K562 (cell line): ENCODE results near the gene SMG7. TPM values are rescaled to one million over a fixed set of nuclear protein-coding genes. Genes with fewer than 3 reads are reported as not detected.
A peak's percentile ranks its signal among the peaks of the same experiment; 100 is the strongest.

Experiments
- ATAC-seq: fragments of 200-7000 bp; cut with Tn5 transposase; 3 replicates; pipeline ENCODE4 v1.9.1; 2020; ENCODE audit warnings: moderate library complexity
- BruUV-seq: library from RNA; stranded (reverse); fragments of 400-500 nt; replicated peaks from 2 replicates; lab custom pipeline; 2021; lab: Mats Ljungman, UMichigan
- CTCF ChIA-PET: fragments of 300-600 bp; formaldehyde crosslinking; extraction: SDS; loops from one replicate; lab custom pipeline; 2021; ENCODE audit warnings: low intra/inter-chr PET ratio; lab: Yijun Ruan, JAX
- POLR2A ChIA-PET: fragments of 300-600, 350-650 bp; sonication (Branson Sonifier 250); formaldehyde crosslinking; extraction: SDS; loops from one replicate; lab custom pipeline; 2021; ENCODE audit warnings: antibody characterized with exemption, inconsistent platforms; lab: Yijun Ruan, JAX
- DNase-seq, 4 experiments: peaks; one replicate each; pipeline versions ENCODE4 v3.0.0 to v3.0.0-alpha.2; 2011 to 2018; ENCODE audit warnings: low spot score in 3 of 4, mixed read lengths in 3 of 4; ENCODE audit errors: extremely low read depth in 1 of 4
- FAIRE-seq: peaks from 2 replicates; lab custom pipeline; 2011; peaks lifted over from hg19 to GRCh38; lab: Jason Lieb, UNC
- H2AFZ ChIP-seq: 2 replicates; pipeline ENCODE4 v1.6.0; 2011; ENCODE audit warnings: low read depth, low read length, control low read depth, inconsistent platforms
- H3K27ac ChIP-seq: fragments of 200-600 bp; 3 replicates; pipeline ENCODE4 v1.8.0; 2011; ENCODE audit warnings: low read depth, mild to moderate bottlenecking, control low read depth, inconsistent platforms, low read length, moderate library complexity, mixed read lengths; ENCODE audit errors: extremely low read depth
- H3K27me3 ChIP-seq, 2 experiments: fragments of 300-600 bp in 1 of 2; 2 replicates in 1 of 2; 3 replicates in 1 of 2; pipeline versions ENCODE4 v1.6.0 to v1.8.0; 2011; ENCODE audit warnings: inconsistent platforms in 2 of 2, low read length in 2 of 2, mild to moderate bottlenecking in 1 of 2, mixed read lengths in 1 of 2, moderate library complexity in 1 of 2; ENCODE audit not compliant: control insufficient read depth in 2 of 2, insufficient read depth in 2 of 2
- H3K36me3 ChIP-seq: fragments of 300-600 bp; 3 replicates; pipeline ENCODE4 v1.8.0; 2011; ENCODE audit warnings: mild to moderate bottlenecking, low read length, inconsistent platforms; ENCODE audit not compliant: control insufficient read depth, insufficient read depth
- H3K4me1 ChIP-seq, 2 experiments: fragments of 200-600 bp in 1 of 2; replicated peaks in 1 of 2; 2 replicates in 1 of 2; 3 replicates in 1 of 2; pipeline versions ENCODE4 v1.5.1 to v1.8.0; 2011; ENCODE audit warnings: inconsistent platforms in 2 of 2, low read length in 2 of 2, mild to moderate bottlenecking in 1 of 2, mixed read lengths in 1 of 2, moderate library complexity in 1 of 2; ENCODE audit not compliant: control insufficient read depth in 2 of 2, insufficient read depth in 2 of 2
- H3K4me2 ChIP-seq: 2 replicates; pipeline ENCODE4 v1.6.1; 2011; ENCODE audit warnings: low read length, control low read depth, inconsistent platforms, mixed read lengths; ENCODE audit not compliant: insufficient read depth
- H3K4me3 ChIP-seq: fragments of 200-600 bp; sonication (generic), shearing (Covaris generic); 2 replicates; pipeline ENCODE4 v1.5.1; 2016; ENCODE audit warnings: control low read depth, inconsistent platforms
- H3K79me2 ChIP-seq: fragments of 200-600 bp; 3 replicates; pipeline ENCODE4 v1.8.0; 2011; ENCODE audit warnings: low read length, inconsistent platforms; ENCODE audit not compliant: control insufficient read depth, insufficient read depth
- H3K9ac ChIP-seq, 2 experiments: 2 replicates each; pipeline versions ENCODE4 v1.6.0 to v1.6.1; 2011; ENCODE audit warnings: low read depth in 2 of 2, low read length in 2 of 2, control low read depth in 1 of 2, inconsistent platforms in 1 of 2, mild to moderate bottlenecking in 1 of 2, mixed read lengths in 1 of 2; ENCODE audit not compliant: insufficient read depth in 1 of 2
- H3K9me1 ChIP-seq: one replicate; pipeline ENCODE4 v1.6.0; 2011; ENCODE audit warnings: inconsistent platforms, mild to moderate bottlenecking, low read length, moderate library complexity; ENCODE audit not compliant: control insufficient read depth, insufficient read depth
- H3K9me3 ChIP-seq: replicated peaks from 2 replicates; pipeline ENCODE4 v1.5.1; 2011; ENCODE audit warnings: low read depth, low read length, inconsistent platforms; ENCODE audit not compliant: control insufficient read depth, insufficient read depth
- H4K20me1 ChIP-seq: replicated peaks from 2 replicates; pipeline ENCODE4 v1.6.1; 2011; ENCODE audit warnings: low read length, inconsistent platforms, mixed read lengths; ENCODE audit not compliant: control insufficient read depth, insufficient read depth
- ESRRA ChIP-seq: fragments of 450-650 bp; IDR thresholded peaks from 2 replicates; pipeline ENCODE4 v1.6.1; 2014; ENCODE audit warnings: low read depth, mild to moderate bottlenecking, moderate library complexity, borderline replicate concordance
- HMG20A ChIP-seq: fragments of 450-650 bp; formaldehyde crosslinking; conservative IDR thresholded peaks from 2 replicates; pipeline ENCODE4 v1.4.0; 2020; ENCODE audit warnings: mild to moderate bottlenecking, mixed read lengths
- KDM2B ChIP-seq: fragments of 250-450 bp; sonication (Bioruptor Pico); IDR thresholded peaks from 2 replicates; pipeline ENCODE4 v1.8.0; 2021; ENCODE audit warnings: mild to moderate bottlenecking, moderate library complexity
- KDM5B ChIP-seq: fragments of 200-600 bp; sonication (generic); IDR thresholded peaks from 2 replicates; pipeline ENCODE4 v1.6.1; 2012; ENCODE audit warnings: low read depth, mild to moderate bottlenecking, moderate library complexity, low read length, control low read depth, inconsistent platforms; ENCODE audit not compliant: insufficient replicate concordance
- NR2C2 ChIP-seq, 2 experiments: fragments of 200-800 bp in 1 of 2; sonication (Bioruptor generic) in 1 of 2; sonication (generic) in 1 of 2; formaldehyde crosslinking in 1 of 2; IDR thresholded peaks; 2 replicates each; pipeline versions ENCODE4 v1.6.1 to v1.8.0; 2016 to 2022; ENCODE audit warnings: mild to moderate bottlenecking in 1 of 2, missing compliant biosample characterization in 1 of 2, missing genetic modification characterization in 1 of 2, missing genetic modification reagents in 1 of 2
- POLR2AphosphoS5 ChIP-seq: IDR thresholded peaks from 2 replicates; pipeline ENCODE4 v1.6.1; 2011; ENCODE audit warnings: mild to moderate bottlenecking, low read depth, low read length, moderate library complexity; ENCODE audit not compliant: control insufficient read depth, insufficient read depth
- POU5F1 ChIP-seq: fragments of 150-350 bp; IDR thresholded peaks from 2 replicates; pipeline ENCODE4 v1.6.1; 2014; ENCODE audit warnings: borderline replicate concordance, low read length, low read depth, mild to moderate bottlenecking; ENCODE audit not compliant: partially characterized antibody
- PTRF ChIP-seq: fragments of 450-650 bp; IDR thresholded peaks from 2 replicates; pipeline ENCODE4 v1.6.1; 2016; ENCODE audit warnings: mild to moderate bottlenecking, missing genetic modification characterization, missing compliant biosample characterization
- TEAD1 ChIP-seq, 2 experiments: fragments of 450-650 bp in 1 of 2; sonication (generic) in 1 of 2; formaldehyde crosslinking; IDR thresholded peaks; 2 replicates each; pipeline versions ENCODE4 v1.4.0 to v1.8.0; 2020 to 2022; ENCODE audit warnings: mild to moderate bottlenecking in 2 of 2, missing genetic modification reagents in 1 of 2
- TRIM24 ChIP-seq, 2 experiments: fragments of 450-650 bp; IDR thresholded peaks; 2 replicates each; pipeline ENCODE4 v1.6.1; 2016
- ZNF444 ChIP-seq: fragments of 250-450 bp; sonication (Bioruptor Pico); IDR thresholded peaks from 2 replicates; pipeline ENCODE4 v1.4.0; 2020; ENCODE audit warnings: mild to moderate bottlenecking, moderate library complexity
- ZNF644 ChIP-seq: fragments of 200-800 bp; sonication (Bioruptor generic); IDR thresholded peaks from 2 replicates; pipeline ENCODE4 v1.6.1; 2016; ENCODE audit warnings: low read depth, missing genetic modification characterization, missing compliant biosample characterization
- WGBS: fragments of 100-300 bp; shearing (Covaris generic); methylation state at CpG from one replicate; pipeline ENCODE4 v1.1.6; 2016; ENCODE audit warnings: low coverage, mixed read lengths; ENCODE audit not compliant: insufficient coverage; ENCODE audit errors: missing lambda C conversion rate; 5-methylcytosine and 5-hydroxymethylcytosine counted together
- in situ Hi-C: fragments of 300-500 bp; cut with MboI; formaldehyde crosslinking; loops from 4 replicates; pipeline ENCODE4 v1.15.0; 2018; ENCODE audit warnings: inconsistent platforms, mixed read lengths
- intact Hi-C: fragments of 100-400 bp; cut with micrococcal nuclease; formaldehyde crosslinking; loops from 2 replicates; pipeline ENCODE4 v1.14.2; 2022
- polyA plus RNA-seq, 8 experiments: library from polyadenylated mRNA; depleted of rRNA in 4 of 8; stranded (reverse) in 5 of 8; unstranded in 3 of 8; fragments of >200 nt; fragmentation: Nextera tagmentation in 2 of 8; fragmentation: Illumina TruSeq in 1 of 8; extraction: Ambion mirVana in 2 of 8; extraction: Trizol in 1 of 8; gene quantifications; 2 replicates each; pipeline versions ENCODE4 v1.2.1 to v1.2.3, GENCODE V29; 2011 to 2014; ENCODE audit warnings: inconsistent platforms in 1 of 8, missing spikeins in 1 of 8
- total RNA-seq, 7 experiments: library from RNA; depleted of rRNA in 6 of 7; stranded (reverse); fragments of >200 nt in 6 of 7; fragmentation: Illumina TruSeq in 2 of 7; extraction: Trizol in 2 of 7; gene quantifications; 2 replicates each; pipeline versions ENCODE4 v1.2.1 to v1.2.3, GENCODE V29; 2011 to 2021; ENCODE audit warnings: low replicate concordance in 1 of 7
- TF ChIP-seq, protein P1 (sequence below), 3 experiments: fragments of 200-800 bp in 1 of 3; fragments of 250-450 bp in 1 of 3; fragments of 450-650 bp in 1 of 3; sonication (Bioruptor Pico) in 1 of 3; sonication (Bioruptor generic) in 1 of 3; formaldehyde crosslinking in 1 of 3; IDR thresholded peaks; 2 replicates each; pipeline versions ENCODE4 v1.6.1 to v1.8.0; 2016 to 2022; ENCODE audit warnings: mild to moderate bottlenecking in 2 of 3, missing genetic modification characterization in 2 of 3, missing compliant biosample characterization in 1 of 3, moderate library complexity in 1 of 3
- TF ChIP-seq, protein P2 (sequence below): fragments of 450-650 bp; formaldehyde crosslinking; IDR thresholded peaks from 2 replicates; pipeline ENCODE4 v1.4.0; 2020; ENCODE audit warnings: mild to moderate bottlenecking, moderate library complexity

SMG7 gene
- total and polyA plus RNA-seq, 9 of the 15 experiments (the other 6 are each of a cell fraction or from before 2014, with no cell fraction given), result 12.4 to 74.6 (median 29.0) TPM

DNA sequence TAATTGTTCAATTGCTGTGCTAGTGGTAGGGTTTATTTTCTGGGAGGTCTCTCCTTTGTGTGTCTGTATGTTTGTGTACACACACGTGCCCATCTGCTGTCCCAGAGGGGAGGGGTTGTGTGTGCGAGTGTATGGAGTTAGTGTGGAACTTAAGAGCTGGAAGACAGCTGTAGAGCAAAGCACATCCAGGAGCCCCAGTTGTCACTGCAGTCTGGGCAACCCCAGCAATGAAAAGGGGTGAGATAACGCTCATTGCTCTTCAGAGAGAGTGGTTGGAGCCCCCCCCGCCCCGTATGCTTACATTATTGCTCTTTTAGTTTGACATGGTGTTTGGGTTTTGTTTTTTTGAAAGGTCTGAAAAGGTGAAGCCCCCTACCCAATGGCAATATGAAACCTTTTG, 81.0 kb downstream of the SMG7 start:
- peak; percentile 51 for ATAC-seq
- no peak for FAIRE-seq
- DNase-seq, result peak in 1 of 4 experiments; percentile 37
- intact Hi-C loops (no loop called here), in situ Hi-C loops (no loop called here)
- Histone ChIP-seq H3K4me2 (no peak overlapping the region), H3K27me3 (no peaks in the 10 kb centered on the region), H3K4me3 (no peak overlapping the region), H3K27ac (no peak overlapping the region), H3K9ac (no peak overlapping the region), H3K9me1 (peaks cover 6% of the 10 kb centered on the region), H4K20me1 (peaks cover 7% of the 10 kb centered on the region; the same call in 1 of the 2 replicates), H3K79me2 (no peaks in the 10 kb centered on the region), H3K4me1 (peaks cover 6 to 12% of the 10 kb centered on the region in 2 experiments; a peak in 4 of 5 replicates), H3K36me3 (peaks cover 67% of the 10 kb centered on the region), H2AFZ (no peak overlapping the region), H3K9me3 (no peaks in the 10 kb centered on the region)
- WGBS, result 68% methylated on average over 5 of the region's 5 CpGs
- ChIA-PET POLR2A (interaction anchor here (0.5 to 1.0 kb wide), 4 partner anchors 10 to 31 kb away, joined by 3 to 4 read pairs (median 4); no protein-coding TSS in a partner anchor), CTCF (no interaction called here)
- TF ChIP-seq POU5F1 (no peak), PTRF (tag) (no peak), HMG20A (CRISPR knock-in tag) (no peak), POLR2AphosphoS5 (no peak), NR2C2 (CRISPR knock-in tag; IDR thresholded peaks at IDR 0.05) (no peak), NR2C2 (tag; IDR thresholded peaks at IDR 0.05) (no peak), TRIM24 (IDR thresholded peaks at IDR 0.05) (no peak), TEAD1 (CRISPR knock-in tag; IDR thresholded peaks at IDR 0.05) (no peak), ZNF444 (CRISPR knock-in tag) (no peak), KDM2B (CRISPR knock-in tag) (no peak), ZNF644 (tag) (no peak), ESRRA (no peak), KDM5B (no peak)
- TF ChIP-seq, protein P1, sequence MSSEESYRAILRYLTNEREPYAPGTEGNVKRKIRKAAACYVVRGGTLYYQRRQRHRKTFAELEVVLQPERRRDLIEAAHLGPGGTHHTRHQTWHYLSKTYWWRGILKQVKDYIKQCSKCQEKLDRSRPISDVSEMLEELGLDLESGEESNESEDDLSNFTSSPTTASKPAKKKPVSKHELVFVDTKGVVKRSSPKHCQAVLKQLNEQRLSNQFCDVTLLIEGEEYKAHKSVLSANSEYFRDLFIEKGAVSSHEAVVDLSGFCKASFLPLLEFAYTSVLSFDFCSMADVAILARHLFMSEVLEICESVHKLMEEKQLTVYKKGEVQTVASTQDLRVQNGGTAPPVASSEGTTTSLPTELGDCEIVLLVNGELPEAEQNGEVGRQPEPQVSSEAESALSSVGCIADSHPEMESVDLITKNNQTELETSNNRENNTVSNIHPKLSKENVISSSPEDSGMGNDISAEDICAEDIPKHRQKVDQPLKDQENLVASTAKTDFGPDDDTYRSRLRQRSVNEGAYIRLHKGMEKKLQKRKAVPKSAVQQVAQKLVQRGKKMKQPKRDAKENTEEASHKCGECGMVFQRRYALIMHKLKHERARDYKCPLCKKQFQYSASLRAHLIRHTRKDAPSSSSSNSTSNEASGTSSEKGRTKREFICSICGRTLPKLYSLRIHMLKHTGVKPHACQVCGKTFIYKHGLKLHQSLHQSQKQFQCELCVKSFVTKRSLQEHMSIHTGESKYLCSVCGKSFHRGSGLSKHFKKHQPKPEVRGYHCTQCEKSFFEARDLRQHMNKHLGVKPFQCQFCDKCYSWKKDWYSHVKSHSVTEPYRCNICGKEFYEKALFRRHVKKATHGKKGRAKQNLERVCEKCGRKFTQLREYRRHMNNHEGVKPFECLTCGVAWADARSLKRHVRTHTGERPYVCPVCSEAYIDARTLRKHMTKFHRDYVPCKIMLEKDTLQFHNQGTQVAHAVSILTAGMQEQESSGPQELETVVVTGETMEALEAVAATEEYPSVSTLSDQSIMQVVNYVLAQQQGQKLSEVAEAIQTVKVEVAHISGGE (CRISPR knock-in tag; IDR thresholded peaks at IDR 0.05), result no peak
- TF ChIP-seq, protein P2, sequence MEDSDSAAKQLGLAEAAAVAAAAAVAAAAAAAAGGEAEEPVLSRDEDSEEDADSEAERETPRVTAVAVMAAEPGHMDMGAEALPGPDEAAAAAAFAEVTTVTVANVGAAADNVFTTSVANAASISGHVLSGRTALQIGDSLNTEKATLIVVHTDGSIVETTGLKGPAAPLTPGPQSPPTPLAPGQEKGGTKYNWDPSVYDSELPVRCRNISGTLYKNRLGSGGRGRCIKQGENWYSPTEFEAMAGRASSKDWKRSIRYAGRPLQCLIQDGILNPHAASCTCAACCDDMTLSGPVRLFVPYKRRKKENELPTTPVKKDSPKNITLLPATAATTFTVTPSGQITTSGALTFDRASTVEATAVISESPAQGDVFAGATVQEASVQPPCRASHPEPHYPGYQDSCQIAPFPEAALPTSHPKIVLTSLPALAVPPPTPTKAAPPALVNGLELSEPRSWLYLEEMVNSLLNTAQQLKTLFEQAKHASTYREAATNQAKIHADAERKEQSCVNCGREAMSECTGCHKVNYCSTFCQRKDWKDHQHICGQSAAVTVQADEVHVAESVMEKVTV (CRISPR knock-in tag), result no peak
- BruUV-seq, result TSS peak; percentile 17
